ENCODE data around the gene ORC3. TPM values are rescaled to one million over a fixed set of nuclear protein-coding genes. Genes with fewer than 3 reads are reported as not detected.
A peak's percentile ranks its signal among the peaks of the same experiment; 100 is the strongest.

The ORC3 gene
- total and polyA plus RNA-seq, 10 of the 15 experiments (the other 5 are each of a cell fraction or from before 2014, with no cell fraction given): 27.2 to 76.3 (median 54.6) TPM

DNA sequence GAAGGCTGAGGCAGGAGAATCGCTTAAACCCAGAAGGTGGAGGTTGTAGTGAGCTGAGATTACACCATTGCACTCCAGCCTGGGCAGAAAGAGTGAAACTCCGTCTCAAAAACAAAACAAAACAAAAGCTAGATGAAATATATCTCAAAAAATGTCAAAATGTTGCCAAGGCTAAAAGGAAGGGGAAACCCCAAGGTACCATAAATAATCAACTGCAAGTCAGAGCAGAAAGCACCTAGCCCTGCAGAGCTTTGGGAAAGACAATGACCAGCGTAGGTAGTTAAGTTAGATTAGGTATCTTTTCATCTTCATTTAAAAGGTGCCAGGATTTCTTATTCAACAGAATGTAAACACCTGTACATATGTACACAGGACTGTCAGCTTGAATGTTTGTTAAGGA, 79.1 kb downstream of the ORC3 start:
- H3K9ac ChIP-seq (ENCODE audit: control insufficient read depth, insufficient read depth, low read length): no peak overlapping the region
- TF ChIP-seq NBN (IDR thresholded peaks at IDR 0.05) (0 out of 2 replicates have a peak, but pooled peaks have one; percentile 1), MEF2B (IDR thresholded peaks at IDR 0.05; ENCODE audit: partially characterized antibody, poor library complexity, severe bottlenecking) (peak; percentile 42), MTA3 (IDR thresholded peaks at IDR 0.05; ENCODE audit: borderline replicate concordance, low read length) (0 out of 2 replicates have a peak, but pooled peaks have one; percentile 25), MEF2A (IDR thresholded peaks at IDR 0.05; ENCODE audit: insufficient read depth, low read depth, low read length) (0 out of 2 replicates have a peak, but pooled peaks have one; percentile 21), POLR2A (IDR thresholded peaks at IDR 0.05; ENCODE audit: low read depth, low read length) (no peak), RELB (IDR thresholded peaks at IDR 0.05; ENCODE audit: low read depth) (no peak; the same call in 1 of the 2 replicates), ZNF384 (IDR thresholded peaks at IDR 0.05; ENCODE audit: borderline replicate concordance, low read depth, low read length) (no peak), STAT3 (IDR thresholded peaks at IDR 0.05; ENCODE audit: low read depth, low read length) (no peak), E4F1 (IDR thresholded peaks at IDR 0.05; ENCODE audit: borderline replicate concordance, partially characterized antibody) (no peak)
- TF ChIP-seq, protein P1, sequence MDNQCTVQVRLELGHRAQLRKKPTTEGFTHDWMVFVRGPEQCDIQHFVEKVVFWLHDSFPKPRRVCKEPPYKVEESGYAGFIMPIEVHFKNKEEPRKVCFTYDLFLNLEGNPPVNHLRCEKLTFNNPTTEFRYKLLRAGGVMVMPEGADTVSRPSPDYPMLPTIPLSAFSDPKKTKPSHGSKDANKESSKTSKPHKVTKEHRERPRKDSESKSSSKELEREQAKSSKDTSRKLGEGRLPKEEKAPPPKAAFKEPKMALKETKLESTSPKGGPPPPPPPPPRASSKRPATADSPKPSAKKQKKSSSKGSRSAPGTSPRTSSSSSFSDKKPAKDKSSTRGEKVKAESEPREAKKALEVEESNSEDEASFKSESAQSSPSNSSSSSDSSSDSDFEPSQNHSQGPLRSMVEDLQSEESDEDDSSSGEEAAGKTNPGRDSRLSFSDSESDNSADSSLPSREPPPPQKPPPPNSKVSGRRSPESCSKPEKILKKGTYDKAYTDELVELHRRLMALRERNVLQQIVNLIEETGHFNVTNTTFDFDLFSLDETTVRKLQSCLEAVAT (IDR thresholded peaks at IDR 0.05): no peak
- ChIA-PET POLR2A (interaction anchor here (0.6 to 2.1 kb wide), 7 partner anchors 8 to 754 kb away, joined by 3 to 6 read pairs (median 3); no protein-coding TSS in a partner anchor), SMC1A (ENCODE audit: uncharacterized antibody, unreplicated experiment) (interaction anchor here (0.6 to 4.9 kb wide), 19 partner anchors 8 to 268 kb away, joined by 3 to 24 read pairs (median 3); no protein-coding TSS in a partner anchor), RAD21 (ENCODE audit: unreplicated experiment) (interaction anchor here (0.7 to 1.6 kb wide), 9 partner anchors 10 to 253 kb away, joined by 3 to 7 read pairs (median 3); partner anchors contain the start of gene AKIRIN2), CTCF (interaction anchor here (1.2 kb wide), 1 partner anchor 36 kb away, joined by 3 read pairs; no protein-coding TSS in a partner anchor)
- intact Hi-C loops (cut with micrococcal nuclease; ENCODE audit: unreplicated experiment): no loop called here
- no peaks in the 10 kb centered on the region for H3K9me3 ChIP-seq (replicated peaks; ENCODE audit: control insufficient read depth, insufficient read depth, low read length)
- peaks cover 2 to 21% of the 10 kb centered on the region in 2 experiments; a peak in 3 of 4 replicates for H3K36me3 ChIP-seq (ENCODE audit: control insufficient read depth in 2 of 2, insufficient read depth in 2 of 2, low read length in 1 of 2)
- H3K4me2 ChIP-seq (ENCODE audit: control insufficient read depth, insufficient read depth): no peak overlapping the region
- H3K4me3 ChIP-seq: no peak overlapping the region
- BruUV-seq (replicated peaks): no TSS peak
- FAIRE-seq (no peak), DNase-seq (ENCODE audit: low read depth, low spot score) (no peak), ATAC-seq (peak; percentile 71)
- H3K27ac ChIP-seq (ENCODE audit: control insufficient read depth, insufficient read depth): no peak overlapping the region
- no peaks in the 10 kb centered on the region for H3K27me3 ChIP-seq (replicated peaks in 1 of 2; ENCODE audit: control insufficient read depth in 2 of 2, insufficient read depth in 2 of 2, low read length in 1 of 2)
- in situ Hi-C loops (cut with MboI): no loop called here
- no peak overlapping the region for H2AFZ ChIP-seq (ENCODE audit: control insufficient read depth, low read depth, low read length)
- H3K79me2 ChIP-seq (ENCODE audit: control insufficient read depth, insufficient read depth, low read length): no peaks in the 10 kb centered on the region
- H4K20me1 ChIP-seq (ENCODE audit: control insufficient read depth, insufficient read depth): no peaks in the 10 kb centered on the region
- H3K4me1 ChIP-seq (ENCODE audit: control insufficient read depth, insufficient read depth, low read length): peaks cover 6% of the 10 kb centered on the region; the same call in 1 of the 2 replicates
- WGBS (ENCODE audit: insufficient coverage, insufficient replicate concordance, low lambda C conversion rate, missing lambda C conversion rate): 28% methylated on average over 3 of the region's 3 CpGs
